ENCODE measurements around the gene RPS6KC1.

GRCh38 chr1:213269829-213270228 is 218.8 kb downstream of the RPS6KC1 start:
- TF ChIP-seq CTCF (IDR thresholded peaks at IDR 0.05) = no peak
- no peak for TF ChIP-seq EP300 (IDR thresholded peaks at IDR 0.05)

Data from tibial nerve (tissue), 4 donors.